Measurements from ENCODE around the gene VRTN. TPM values are rescaled to one million over a fixed set of nuclear protein-coding genes. Genes with fewer than 3 reads are reported as not detected.

VRTN gene
- total and polyA plus RNA-seq, 2 of the 13 experiments (the other 11 are each of a cell fraction or from before 2014, with no cell fraction given) = not detected

GRCh38 chr14:74302634-74303569 is 45.4 kb upstream of the VRTN start, which contains the start of gene ABCD4 (continued):
- TF ChIP-seq ZNF646 (CRISPR knock-in tag; IDR thresholded peaks at IDR 0.05) (no peak), THAP9 (CRISPR knock-in tag; IDR thresholded peaks at IDR 0.05; ENCODE audit: borderline replicate concordance) (peak; percentile 82; the same call in 1 of the 2 replicates), PHF8 (CRISPR knock-in tag; IDR thresholded peaks at IDR 0.05) (peak; percentile 99), NR2F1 (CRISPR knock-in tag; IDR thresholded peaks at IDR 0.05) (no peak; a peak in 1 of 4 replicates), ZFAT (CRISPR knock-in tag; conservative IDR thresholded peaks at IDR 0.05) (no peak), ZNF720 (CRISPR knock-in tag; IDR thresholded peaks at IDR 0.05) (no peak), ZNF20 (CRISPR knock-in tag; IDR thresholded peaks at IDR 0.05) (no peak), ZBTB14 (CRISPR knock-in tag; IDR thresholded peaks at IDR 0.05) (no peak), ZBTB7B (CRISPR knock-in tag; IDR thresholded peaks at IDR 0.05) (peak; percentile 47), YEATS4 (CRISPR knock-in tag; IDR thresholded peaks at IDR 0.05; ENCODE audit: borderline replicate concordance) (peak; percentile 80; the same call in 1 of the 2 replicates), ZNF83 (CRISPR knock-in tag; IDR thresholded peaks at IDR 0.05; ENCODE audit: borderline replicate concordance) (no peak), MAX (IDR thresholded peaks at IDR 0.05) (peak; percentile 46; the same call in 1 of the 2 replicates), ONECUT2 (CRISPR knock-in tag; IDR thresholded peaks at IDR 0.05) (no peak; the same call in 1 of the 2 replicates), PCBP1 (IDR thresholded peaks at IDR 0.05; ENCODE audit: borderline replicate concordance, low read depth, low read length) (peak; percentile 87; the same call in 1 of the 2 replicates), KAT8 (CRISPR knock-in tag; IDR thresholded peaks at IDR 0.05) (peak; percentile 94), CHD2 (IDR thresholded peaks at IDR 0.05; ENCODE audit: low read depth, low read length) (no peak), RBM22 (optimal IDR thresholded peaks at IDR 0.05; ENCODE audit: low read length) (no peak), SOX6 (IDR thresholded peaks at IDR 0.05) (no peak), SOX6 (CRISPR knock-in tag; IDR thresholded peaks at IDR 0.05) (peak; percentile 49)

Data from HepG2 (cell line).